Activated CD8-positive, alpha-beta T cell treated with anti-CD3 and anti-CD28 coated beads, Interleukin-2, amount 10 ng/mL, durations not matched to agents 7 days and 5 days (primary cell): ENCODE results near the gene DDX54. TPM values are rescaled to one million over a fixed set of nuclear protein-coding genes. Genes with fewer than 3 reads are reported as not detected.
"Not testable (repeated sequence)": the region's sequence is repeated elsewhere in the genome, so short reads cannot be mapped to it uniquely, and the experiment has no call there.

Experiments
- ATAC-seq: fragments of 150-1000 bp; cut with Tn5 transposase; one replicate; pipeline ENCODE4 v1.10.0; 2021; ENCODE audit warnings: moderate library complexity
- CTCF ChIA-PET: fragments of 350-600 bp; sonication (Branson Sonifier 250); formaldehyde crosslinking; loops from one replicate; lab custom pipeline; 2021; ENCODE audit warnings: antibody characterized with exemption; lab: Charles Lee
- POLR2A ChIA-PET: fragments of 350-600 bp; sonication (Branson Sonifier 250); formaldehyde crosslinking; loops from one replicate; lab custom pipeline; 2021; ENCODE audit warnings: antibody characterized with exemption; lab: Charles Lee
- DNase-seq: peaks from one replicate; pipeline ENCODE4 v3.0.0-alpha.2; 2020
- H3K27ac Mint-ChIP-seq: one replicate; pipeline ENCODE4 v1.8.0; 2021; ENCODE audit warnings: mild to moderate bottlenecking, mixed read lengths
- H3K27me3 Mint-ChIP-seq: one replicate; pipeline ENCODE4 v1.8.0; 2021; ENCODE audit warnings: low read depth, mixed read lengths
- H3K36me3 Mint-ChIP-seq: one replicate; pipeline ENCODE4 v1.8.0; 2021; ENCODE audit warnings: low read depth, mixed read lengths
- H3K4me1 Mint-ChIP-seq: one replicate; pipeline ENCODE4 v1.8.0; 2021; ENCODE audit warnings: low read depth, mixed read lengths
- H3K4me3 Mint-ChIP-seq: one replicate; pipeline ENCODE4 v1.8.0; 2021; ENCODE audit warnings: mild to moderate bottlenecking, mixed read lengths
- H3K9me3 Mint-ChIP-seq: one replicate; pipeline ENCODE4 v1.8.0; 2022; ENCODE audit warnings: mixed read lengths; ENCODE audit not compliant: insufficient read depth
- total RNA-seq, 2 experiments: library from RNA; stranded (reverse); gene quantifications; one replicate each; pipeline ENCODE4 v1.2.3, GENCODE V29; 2021

DDX54 gene
- total RNA-seq, 2 experiments from 2014 or later = 79.4 to 82.0 TPM

DNA sequence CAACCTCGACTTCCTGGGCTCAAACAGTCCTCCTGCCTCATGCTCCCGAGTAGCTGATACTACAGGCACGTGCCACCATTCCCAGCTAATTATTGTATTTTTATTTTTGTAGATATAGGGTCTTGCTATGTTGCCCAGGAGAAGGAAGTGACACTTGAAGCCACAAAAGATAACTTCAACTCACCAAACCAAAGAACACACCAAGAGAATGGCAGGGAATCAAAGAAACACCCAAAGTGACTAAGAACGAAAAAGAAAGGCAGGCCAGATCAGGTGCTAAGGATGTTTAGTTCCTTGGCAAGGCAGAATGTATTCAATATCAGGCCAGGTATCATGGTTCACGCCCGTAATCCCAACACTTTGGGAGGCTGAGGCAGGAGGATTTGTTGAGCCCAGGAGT, 25.9 kb upstream of the DDX54 start:
- ATAC-seq = no peak
- Mint-ChIP-seq H3K27ac (no peak overlapping the region), H3K4me3 (no peak overlapping the region), H3K36me3 (peaks cover 8% of the 10 kb centered on the region), H3K9me3 (no peaks in the 10 kb centered on the region), H3K4me1 (peaks cover 81% of the 10 kb centered on the region), H3K27me3 (peaks cover 1% of the 10 kb centered on the region)
- POLR2A ChIA-PET = interaction anchor here (1.4 kb wide), 1 partner anchor 27 kb away, joined by 4 read pairs; no protein-coding TSS in a partner anchor
- CTCF ChIA-PET = interaction anchor here (1.2 to 1.7 kb wide), 2 partner anchors 9 to 19 kb away, joined by 3 to 4 read pairs; a partner anchor contains a TSS
- no peak for DNase-seq

DNA sequence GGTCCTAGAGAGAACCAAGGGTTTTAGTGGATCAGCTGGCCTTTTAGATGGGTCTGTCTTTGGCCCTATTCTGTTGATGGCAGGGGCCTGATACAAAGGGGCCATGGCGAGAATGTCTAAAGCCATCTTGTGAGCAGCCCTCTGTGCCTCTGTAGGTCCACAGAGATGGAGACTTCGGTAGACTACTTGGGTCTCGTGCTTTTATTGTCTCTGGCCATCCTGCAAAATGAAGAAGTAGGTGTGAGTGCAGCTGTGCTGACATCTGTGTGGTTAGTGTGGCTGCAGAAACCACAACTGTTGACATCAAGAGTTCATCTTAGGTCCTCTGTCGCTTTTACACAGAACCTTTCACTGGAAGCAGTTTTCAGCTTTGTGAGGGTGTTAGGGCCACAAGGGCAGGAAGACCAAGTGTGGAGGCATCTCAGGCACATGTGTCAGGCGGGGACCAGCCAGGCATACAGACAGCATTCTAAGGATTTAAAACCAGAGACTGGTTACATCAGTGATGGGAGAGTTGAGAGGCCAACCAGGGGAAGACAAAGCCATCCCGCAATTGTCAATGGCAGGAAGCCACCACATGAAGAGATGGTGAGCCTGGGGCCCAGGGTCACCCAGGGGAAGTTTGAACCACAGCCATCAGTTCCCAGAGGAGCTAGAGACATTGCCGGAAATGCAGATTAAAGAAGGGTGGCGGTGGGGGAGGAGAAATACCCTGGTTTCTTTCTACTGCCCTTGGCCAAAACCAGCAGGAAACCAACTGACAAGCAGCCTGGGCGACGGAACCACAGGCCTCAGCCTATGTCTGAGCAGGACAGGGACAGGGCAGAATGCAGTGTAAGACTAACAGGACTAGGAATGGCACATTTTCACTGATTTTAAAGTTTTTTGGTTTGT, 23.0 kb upstream of the DDX54 start:
- ChIA-PET POLR2A (interaction anchor here (0.6 to 1.7 kb wide), 7 partner anchors 11 to 230 kb away, joined by 3 to 22 read pairs (median 5); partner anchors contain the start of genes OAS2, RITA1 and TPCN1), CTCF (interaction anchor here (1.1 to 2.1 kb wide), 7 partner anchors 9 to 34 kb away, joined by 3 to 17 read pairs (median 4); partner anchors contain the start of gene TPCN1)
- DNase-seq (peak; percentile 90), ATAC-seq (peak; percentile 82)
- Mint-ChIP-seq H3K27me3 (no peaks in the 10 kb centered on the region), H3K4me1 (peaks cover 67% of the 10 kb centered on the region), H3K4me3 (peak overlapping the region; percentile 56), H3K27ac (peak overlapping the region; percentile 93), H3K9me3 (no peaks in the 10 kb centered on the region), H3K36me3 (peaks cover 8% of the 10 kb centered on the region)

DNA sequence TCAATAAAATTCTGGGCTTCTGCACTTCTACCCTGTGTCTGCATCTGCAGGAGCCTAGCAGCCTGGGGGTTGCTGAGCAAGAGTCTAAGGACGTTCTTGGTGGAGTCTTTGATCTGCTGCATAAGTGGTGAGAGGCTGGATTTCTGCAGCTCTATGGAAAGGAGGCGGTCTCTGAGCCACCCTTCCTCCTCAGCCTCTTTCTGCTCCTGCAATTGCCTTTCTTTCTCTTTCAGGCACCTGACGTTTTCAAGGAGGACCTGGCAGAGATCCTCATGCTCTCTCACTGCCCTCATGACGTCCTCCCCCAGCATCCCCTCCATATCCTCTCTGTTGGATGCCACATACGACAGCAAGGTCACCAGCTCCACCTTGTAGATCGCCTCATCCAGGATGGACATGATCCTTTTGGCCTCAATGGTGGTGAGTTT, 22.3 kb upstream of the DDX54 start:
- ATAC-seq (peak; percentile 42), DNase-seq (peak; percentile 45)
- Mint-ChIP-seq H3K4me1 (peaks cover 63% of the 10 kb centered on the region), H3K4me3 (peak overlapping the region; percentile 56), H3K36me3 (peaks cover 8% of the 10 kb centered on the region), H3K27ac (peak overlapping the region; percentile 93), H3K27me3 (no peaks in the 10 kb centered on the region), H3K9me3 (no peaks in the 10 kb centered on the region)
- POLR2A ChIA-PET = interaction anchor here (1.0 to 1.7 kb wide), 5 partner anchors 10 to 229 kb away, joined by 3 to 22 read pairs (median 5); partner anchors contain the start of genes OAS2 and TPCN1
- CTCF ChIA-PET = interaction anchor here (1.1 to 2.1 kb wide), 7 partner anchors 10 to 33 kb away, joined by 3 to 17 read pairs (median 4); partner anchors contain the start of gene TPCN1

DNA sequence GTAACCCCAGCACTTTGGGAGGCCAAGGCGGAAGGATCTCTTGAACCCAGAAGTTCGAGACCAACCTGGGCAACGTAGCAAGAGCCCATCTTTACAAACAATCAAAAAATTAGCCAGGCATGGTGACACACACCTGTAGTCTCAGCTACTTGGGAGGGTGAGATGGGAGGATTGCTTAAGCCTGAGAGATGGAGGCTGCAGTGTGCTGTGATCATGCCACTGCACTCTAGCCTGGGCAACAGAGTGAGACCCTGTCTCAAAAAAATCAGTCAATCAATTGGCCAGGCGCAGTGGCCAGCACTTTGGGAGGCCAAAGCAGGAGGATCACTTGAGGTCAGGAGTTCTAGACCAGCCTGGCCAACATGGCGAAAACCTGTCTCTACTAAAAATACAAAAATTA, 21.5 kb upstream of the DDX54 start:
- not testable (repeated sequence) for ATAC-seq, DNase-seq, H3K9me3 Mint-ChIP-seq, H3K27me3 Mint-ChIP-seq, H3K4me3 Mint-ChIP-seq, H3K36me3 Mint-ChIP-seq
- ChIA-PET POLR2A (interaction anchor here (1.2 kb wide), 1 partner anchor 55 kb away, joined by 5 read pairs; no protein-coding TSS in a partner anchor), CTCF (interaction anchor here (1.1 to 2.1 kb wide), 3 partner anchors 10 to 16 kb away, joined by 4 to 17 read pairs (median 4); partner anchors contain the start of gene TPCN1)
- Mint-ChIP-seq H3K4me1 (peaks cover 62% of the 10 kb centered on the region), H3K27ac (peak overlapping the region; percentile 46)

DNA sequence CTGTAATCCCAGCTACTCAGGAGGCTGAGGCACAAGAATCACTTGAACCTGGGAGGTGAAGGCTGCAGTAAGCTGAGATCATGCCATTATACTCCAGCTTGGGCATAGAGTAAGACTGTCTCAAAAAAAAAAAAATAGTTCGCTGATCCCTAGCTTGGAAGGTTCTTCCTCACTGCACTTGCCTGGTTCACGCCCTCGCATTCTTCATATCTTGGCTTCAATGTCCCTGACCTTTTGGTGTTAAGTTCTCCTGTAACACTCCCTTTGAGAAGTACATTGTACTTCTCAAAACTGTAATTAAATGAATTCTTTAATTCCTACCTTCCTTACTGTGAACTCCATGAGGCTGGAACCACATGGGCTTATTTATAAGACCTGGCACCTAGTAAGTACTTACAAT, 19.5 kb upstream of the DDX54 start:
- CTCF ChIA-PET = interaction anchor here (1.0 to 2.4 kb wide), 2 partner anchors 19 to 28 kb away, joined by 3 to 13 read pairs; no protein-coding TSS in a partner anchor
- peaks cover 45% of the 10 kb centered on the region for H3K4me1 Mint-ChIP-seq
- ATAC-seq = no peak
- no peak overlapping the region for H3K27ac Mint-ChIP-seq
- POLR2A ChIA-PET = interaction anchor here (0.6 to 1.8 kb wide), 4 partner anchors 18 to 140 kb away, joined by 3 to 6 read pairs (median 4); no protein-coding TSS in a partner anchor
- H3K4me3 Mint-ChIP-seq = no peak overlapping the region
- no peak for DNase-seq
- no peaks in the 10 kb centered on the region for H3K27me3 Mint-ChIP-seq
- no peaks in the 10 kb centered on the region for H3K9me3 Mint-ChIP-seq
- peaks cover 4% of the 10 kb centered on the region for H3K36me3 Mint-ChIP-seq

DNA sequence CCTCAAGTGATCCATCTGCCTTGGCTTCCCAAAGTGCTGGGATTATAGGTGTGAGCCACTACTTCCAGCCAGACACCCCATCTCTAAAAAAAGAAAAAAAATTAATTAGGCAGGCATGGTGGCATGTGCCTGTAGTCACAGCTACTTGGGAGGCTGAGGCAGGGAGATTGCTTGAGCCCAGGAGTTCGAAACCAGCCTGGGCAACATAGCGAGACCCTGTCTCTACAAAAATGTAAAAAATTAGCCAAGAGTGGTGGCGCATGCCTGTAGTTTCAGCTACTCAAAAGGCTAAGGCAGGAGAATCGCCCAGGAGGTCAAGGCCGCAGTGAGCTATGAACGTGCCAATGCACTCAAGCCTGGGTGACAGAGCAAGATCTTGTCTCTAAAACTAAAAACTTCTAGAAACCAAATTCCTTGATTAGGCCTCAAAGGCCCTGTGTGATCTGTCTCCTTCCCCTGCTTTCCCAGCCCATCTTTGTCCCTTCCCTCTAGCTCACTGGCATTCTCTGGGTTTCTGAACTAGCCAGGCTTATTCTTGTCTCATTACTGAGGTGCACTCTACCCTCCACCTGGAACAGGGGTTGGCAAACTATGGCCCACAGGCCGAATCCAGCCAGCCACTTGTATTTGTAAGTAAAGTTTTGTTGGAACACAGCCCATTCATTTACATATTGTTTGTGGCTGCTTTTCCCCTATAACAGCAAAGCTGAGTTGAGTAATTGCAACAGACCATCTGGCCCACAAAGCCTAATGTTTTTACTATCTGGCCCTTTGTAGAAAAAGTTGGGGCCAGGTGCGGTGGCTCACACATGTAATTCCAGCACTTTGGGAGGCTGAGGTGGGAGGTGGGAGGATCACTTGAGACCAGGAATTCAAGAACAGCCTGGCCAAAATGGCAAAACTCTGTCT, 18.8 kb upstream of the DDX54 start:
- peaks cover 38% of the 10 kb centered on the region for H3K4me1 Mint-ChIP-seq
- no peak overlapping the region for H3K4me3 Mint-ChIP-seq
- ChIA-PET POLR2A (interaction anchor here (0.6 to 1.8 kb wide), 4 partner anchors 17 to 141 kb away, joined by 3 to 6 read pairs (median 4); no protein-coding TSS in a partner anchor), CTCF (interaction anchor here (0.8 to 2.4 kb wide), 4 partner anchors 20 to 53 kb away, joined by 3 to 13 read pairs (median 3); no protein-coding TSS in a partner anchor)
- no peak overlapping the region for H3K27ac Mint-ChIP-seq
- H3K9me3 Mint-ChIP-seq = no peaks in the 10 kb centered on the region
- no peaks in the 10 kb centered on the region for H3K27me3 Mint-ChIP-seq
- ATAC-seq (no peak), DNase-seq (no peak)
- H3K36me3 Mint-ChIP-seq = peaks cover 4% of the 10 kb centered on the region

DNA sequence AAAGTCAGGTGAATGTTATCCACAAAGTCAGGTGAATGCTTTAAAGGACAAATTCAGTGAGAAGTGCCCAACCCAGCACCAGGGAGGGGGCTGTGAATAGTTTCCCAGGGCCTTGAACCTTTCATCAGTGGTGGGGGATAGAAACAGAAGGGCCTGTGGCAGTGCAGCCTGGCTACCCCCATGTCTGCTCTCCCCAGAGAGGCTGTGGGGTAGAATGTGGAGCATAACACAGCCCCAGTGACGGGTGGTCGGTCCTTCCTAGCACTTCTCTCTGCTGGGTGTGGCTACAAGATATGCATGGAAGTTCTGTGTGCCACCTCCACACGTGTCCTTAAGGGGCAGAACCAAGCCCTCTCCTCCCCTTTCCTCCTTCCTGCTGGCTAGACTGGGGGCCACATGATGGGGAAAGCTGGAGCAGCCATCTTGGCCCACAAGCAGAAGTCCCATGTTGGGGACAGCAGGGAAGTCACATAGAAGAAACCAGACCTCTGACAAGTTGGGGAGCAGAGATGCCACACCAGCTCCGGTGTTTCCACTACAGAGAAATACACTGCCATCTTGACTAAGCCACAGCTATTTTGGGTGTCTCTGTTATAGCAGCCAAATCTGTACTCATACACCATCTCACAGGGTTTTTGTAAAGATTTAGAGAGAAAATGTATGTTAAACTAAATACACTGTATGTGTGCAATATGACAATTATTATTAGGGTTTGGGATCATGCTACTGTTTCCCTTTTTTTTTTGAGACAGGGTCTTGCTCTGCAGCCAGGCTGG, 17.2 kb upstream of the DDX54 start:
- CTCF ChIA-PET = interaction anchor here (1.2 to 2.4 kb wide), 2 partner anchors 8 to 30 kb away, joined by 3 to 13 read pairs; no protein-coding TSS in a partner anchor
- ATAC-seq (no peak), DNase-seq (no peak)
- Mint-ChIP-seq H3K27me3 (no peaks in the 10 kb centered on the region), H3K36me3 (peaks cover 4% of the 10 kb centered on the region), H3K4me1 (peaks cover 23% of the 10 kb centered on the region), H3K9me3 (no peaks in the 10 kb centered on the region), H3K27ac (no peak overlapping the region), H3K4me3 (no peak overlapping the region)
- POLR2A ChIA-PET = no interaction called here

DNA sequence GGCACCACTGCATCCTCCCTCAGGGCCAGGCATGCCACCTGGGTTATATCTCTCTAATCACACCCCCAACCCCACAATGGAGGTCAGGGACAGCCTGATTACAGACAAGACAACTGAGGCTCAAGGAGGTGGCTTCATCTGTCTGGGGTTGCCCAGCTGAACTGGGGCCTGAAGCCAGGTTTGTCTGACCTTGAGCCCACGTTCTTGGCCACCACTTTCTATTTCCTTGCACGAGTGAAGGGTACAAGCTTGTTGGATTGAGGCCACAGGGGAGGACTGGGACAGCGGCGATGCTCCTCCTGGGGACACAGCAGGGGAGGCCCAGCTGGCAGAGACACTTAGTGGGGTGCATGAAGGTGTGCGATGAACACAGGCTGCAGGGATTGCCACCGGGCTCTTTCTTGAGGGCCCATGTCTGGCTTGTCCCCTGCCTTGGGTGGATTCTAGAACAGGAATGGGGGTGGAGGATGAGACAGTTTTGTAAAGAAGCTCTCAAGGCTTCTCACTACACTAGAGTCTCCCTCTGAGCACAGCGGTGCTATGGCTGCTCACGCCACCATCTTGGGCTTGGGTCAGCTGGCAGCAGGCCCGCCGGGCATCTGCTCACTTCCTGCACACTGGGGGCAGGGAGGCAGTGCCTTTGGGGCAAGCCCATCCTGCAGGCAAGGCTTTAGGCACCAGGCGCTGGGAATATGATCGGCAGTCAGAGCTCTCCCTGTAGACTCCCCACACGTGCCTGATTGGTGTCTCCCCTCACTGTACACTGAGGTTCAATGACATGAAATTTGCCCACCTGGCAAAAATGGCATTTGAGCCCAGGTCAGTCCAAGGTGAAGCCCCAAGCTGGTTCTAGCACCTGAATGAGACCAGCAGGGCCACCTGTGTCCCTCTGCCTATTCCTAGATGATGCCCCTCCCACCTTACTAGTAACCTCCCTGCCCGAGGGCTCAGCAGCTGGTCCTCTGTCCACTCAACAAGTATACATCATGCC, 16.2 kb upstream of the DDX54 start:
- Mint-ChIP-seq H3K27ac (no peak overlapping the region), H3K9me3 (no peaks in the 10 kb centered on the region)
- CTCF ChIA-PET = interaction anchor here (1.2 to 1.3 kb wide), 2 partner anchors 9 to 16 kb away, joined by 3 read pairs; partner anchors contain the start of genes DDX54 and RITA1

DNA sequence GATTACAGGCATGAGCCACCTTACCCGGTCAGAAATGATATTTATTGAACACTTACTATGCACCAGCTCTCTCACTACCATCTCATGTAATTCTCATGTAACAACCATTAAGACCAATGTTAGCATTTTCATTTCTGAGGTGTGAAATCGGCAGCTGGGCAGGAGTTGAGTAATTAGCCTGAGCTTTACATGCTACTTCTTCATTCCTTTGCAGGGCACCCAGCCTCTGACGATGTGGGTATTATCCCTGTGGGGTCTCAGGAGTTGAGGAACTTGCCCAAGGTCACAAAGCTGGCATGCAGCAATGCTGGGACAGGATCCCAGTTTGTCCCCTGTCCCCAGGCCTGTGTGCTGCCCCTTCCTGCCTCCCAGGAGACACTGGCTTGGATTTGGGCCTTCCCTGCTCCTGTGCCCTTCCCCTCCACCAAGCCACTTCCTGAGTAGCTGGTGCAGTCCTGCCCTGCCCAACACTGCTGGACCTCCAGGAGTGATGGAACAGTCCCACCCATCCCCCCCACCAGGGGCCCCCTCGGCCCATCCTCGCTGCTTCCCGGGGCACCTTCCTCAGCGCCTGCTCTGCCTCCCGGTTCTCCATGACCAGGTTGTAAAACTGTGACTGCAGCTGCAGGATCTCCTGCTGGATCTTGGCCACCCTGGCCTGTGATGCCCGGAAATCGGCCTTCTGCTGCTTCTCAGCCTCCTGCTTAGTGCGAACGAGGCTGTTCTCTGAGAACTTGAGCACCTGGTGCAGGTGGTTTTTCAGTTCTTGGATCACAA, 14.9 kb upstream of the DDX54 start:
- Mint-ChIP-seq H3K4me1 (peaks cover 14% of the 10 kb centered on the region), H3K9me3 (no peaks in the 10 kb centered on the region), H3K4me3 (no peak overlapping the region), H3K27ac (no peak overlapping the region), H3K36me3 (no peaks in the 10 kb centered on the region), H3K27me3 (no peaks in the 10 kb centered on the region)
- ChIA-PET POLR2A (interaction anchor here (0.5 to 0.6 kb wide), 2 partner anchors 37 to 58 kb away, joined by 4 to 5 read pairs; no protein-coding TSS in a partner anchor), CTCF (interaction anchor here (1.3 to 4.2 kb wide), 3 partner anchors 15 to 225 kb away, joined by 3 to 15 read pairs (median 3); partner anchors contain the start of genes DDX54 and RITA1)
- ATAC-seq (no peak), DNase-seq (no peak)

More for the DNA sequence above, 16.2 kb upstream of the DDX54 start:
- POLR2A ChIA-PET = no interaction called here
- H3K4me3 Mint-ChIP-seq = no peak overlapping the region
- ATAC-seq = no peak
- peaks cover 18% of the 10 kb centered on the region for H3K4me1 Mint-ChIP-seq
- no peak for DNase-seq
- H3K27me3 Mint-ChIP-seq = no peaks in the 10 kb centered on the region
- H3K36me3 Mint-ChIP-seq = peaks cover 4% of the 10 kb centered on the region
